Stomach (tissue), 9 donors: ENCODE data around the gene SLC66A1. TPM values are rescaled to one million over a fixed set of nuclear protein-coding genes. Genes with fewer than 3 reads are reported as not detected.

Experiments used
- DNase-seq, 2 donors: peaks; one replicate each; pipeline versions ENCODE4 v3.0.0 to v3.0.0-alpha.2; 2013 to 2019
- H3K27ac ChIP-seq, 5 donors: fragments of 200-600 bp in 4 of 5; sonication (generic) in 4 of 5; one replicate each; pipeline ENCODE4 v1.5.1; 2013 to 2019; ENCODE audit warnings: mild to moderate bottlenecking in 1 of 5, moderate library complexity in 1 of 5
- H3K27me3 ChIP-seq, 3 donors: fragments of 200-600 bp; sonication (generic); one replicate each; pipeline ENCODE4 v1.5.1; 2017 to 2019; ENCODE audit warnings: mixed run types in 1 of 3
- H3K36me3 ChIP-seq, 4 donors: fragments of 200-600 bp; sonication (generic); 1 replicate in 3 of 4; 2 replicates in 1 of 4; pipeline ENCODE4 v1.5.1; 2016 to 2019
- H3K4me1 ChIP-seq, 4 donors: fragments of 200-600 bp; sonication (generic); one replicate each; pipeline ENCODE4 v1.5.1; 2016 to 2019
- H3K4me3 ChIP-seq, 4 donors: fragments of 200-600 bp; sonication (generic) in 3 of 4; one replicate each; pipeline ENCODE4 v1.5.1; 2016 to 2019; ENCODE audit warnings: mild to moderate bottlenecking in 1 of 4
- H3K9me3 ChIP-seq, 4 donors: fragments of 200-600 bp; sonication (generic); one replicate each; pipeline ENCODE4 v1.5.1; 2016 to 2019
- CTCF ChIP-seq, 7 experiments: fragments of 450-650 bp in 4 of 7; fragments of 200-600 bp in 3 of 7; sonication (generic) in 3 of 7; IDR thresholded peaks; one replicate each; pipeline ENCODE4 v1.5.1; 2016 to 2019; ENCODE audit warnings: antibody characterized with exemption in 7 of 7, control low read depth in 2 of 7, mild to moderate bottlenecking in 1 of 7
- EP300 ChIP-seq: sonication (generic); formaldehyde crosslinking; IDR thresholded peaks from one replicate; pipeline ENCODE4 v1.6.1; 2017; ENCODE audit warnings: antibody characterized with exemption
- POLR2A ChIP-seq, 4 donors: fragments of 450-650 bp; IDR thresholded peaks; one replicate each; pipeline ENCODE4 v1.6.1; 2016; ENCODE audit warnings: antibody characterized with exemption in 4 of 4, control low read depth in 2 of 4, mild to moderate bottlenecking in 1 of 4, moderate library complexity in 1 of 4
- POLR2AphosphoS5 ChIP-seq, 3 donors: sonication (generic); formaldehyde crosslinking; IDR thresholded peaks; one replicate each; pipeline ENCODE4 v1.6.1; 2016; ENCODE audit warnings: antibody characterized with exemption in 3 of 3
- WGBS, 5 donors: extraction: QIAGEN DNeasy Blood & Tissue Kit in 3 of 5; methylation state at CpG; one replicate each; pipeline versions ENCODE4 v1.1.5 to v1.1.7; 2013 to 2018; 5-methylcytosine and 5-hydroxymethylcytosine counted together
- intact Hi-C: fragments of 100-400 bp; cut with DNase I; formaldehyde crosslinking; loops from one replicate; pipeline ENCODE4 v1.15.1; 2023; ENCODE audit warnings: low total_unique reads
- polyA plus RNA-seq, 3 donors: library from polyadenylated mRNA; stranded (reverse); fragments of 200-250 nt; gene quantifications; one replicate each; pipeline ENCODE4 v1.2.3, GENCODE V29; 2013
- total RNA-seq, 5 donors: library from RNA; depleted of rRNA; stranded (reverse); fragments of >200 nt; gene quantifications; one replicate each; pipeline versions ENCODE4 v1.1.0 to v1.2.3, GENCODE V29; 2014 to 2016
- donor health status: healthy with polysubstance abuse.
- donor health status: Bipolar disorder and iron deficiency.
- donor health status: healthy.

The SLC66A1 gene
- total and polyA plus RNA-seq, 8 donors: 1.8 to 14.5 (median 10.6) TPM

DNA sequence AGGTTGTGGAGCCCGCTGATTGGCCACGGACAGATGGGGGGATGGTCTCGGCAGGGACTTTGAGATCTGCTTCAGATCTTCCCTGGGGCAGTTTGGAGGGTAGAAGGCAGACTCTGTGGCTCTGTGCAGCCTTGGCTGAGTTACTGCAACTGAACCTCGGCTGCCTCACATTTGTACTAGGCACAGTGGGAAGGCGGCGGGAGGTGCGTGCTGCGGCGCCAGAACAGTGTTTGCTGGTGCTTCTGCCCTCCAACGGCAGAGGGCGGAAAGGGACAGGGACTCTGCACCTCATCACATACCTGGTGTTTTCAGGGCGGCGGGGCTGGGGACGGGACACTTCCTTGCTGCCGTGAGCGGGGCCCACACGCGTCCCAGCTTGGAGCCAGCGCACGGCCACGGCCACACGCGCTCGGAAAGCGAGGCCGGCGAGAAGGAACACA, 26.2 kb downstream of the SLC66A1 start:
- no peak for TF ChIP-seq EP300
- peak in 1 of 7 experiments; percentile 15 for TF ChIP-seq CTCF (IDR thresholded peaks at IDR 0.05)
- Histone ChIP-seq H3K36me3 (peaks cover 40 to 68% (median 60%) of the 10 kb centered on the region in 4 donors), H3K4me3 (no peak overlapping the region), H3K27me3 (no peaks in the 10 kb centered on the region), H3K4me1 (peaks cover 0 to 19% (median 13%) of the 10 kb centered on the region in 4 donors), H3K27ac (no peak overlapping the region), H3K9me3 (no peaks in the 10 kb centered on the region)
- intact Hi-C loops: no loop called here
- 78 to 90% (median 85%) methylated on average over 23 to 27 of the region's 27 CpGs for WGBS, 5 donors
- DNase-seq: peak in 1 of 2 donors; percentile 63

GRCh38 chr1:19339214-19339861, 27.2 kb downstream of the SLC66A1 start:
- H3K36me3 ChIP-seq: peaks cover 50 to 78% (median 70%) of the 10 kb centered on the region in 4 donors
- no peak for DNase-seq
- no peak overlapping the region for H3K4me3 ChIP-seq
- TF ChIP-seq POLR2A (IDR thresholded peaks at IDR 0.05) (no peak), POLR2AphosphoS5 (IDR thresholded peaks at IDR 0.05) (no peak), CTCF (IDR thresholded peaks at IDR 0.05) (no peak), EP300 (no peak)
- intact Hi-C loops: no loop called here
- H3K9me3 ChIP-seq: no peaks in the 10 kb centered on the region
- H3K4me1 ChIP-seq: peaks cover 0 to 27% (median 18%) of the 10 kb centered on the region in 4 donors
- WGBS, 5 donors: 86 to 92% (median 91%) methylated on average over 17 to 19 of the region's 19 CpGs
- no peaks in the 10 kb centered on the region for H3K27me3 ChIP-seq
- H3K27ac ChIP-seq: no peak overlapping the region

- Histone ChIP-seq H3K27ac (no peak overlapping the region), H3K9me3 (no peaks in the 10 kb centered on the region), H3K27me3 (no peaks in the 10 kb centered on the region), H3K4me1 (peaks cover 3 to 38% (median 26%) of the 10 kb centered on the region in 4 donors), H3K36me3 (peaks cover 61 to 89% (median 82%) of the 10 kb centered on the region in 4 donors), H3K4me3 (no peak overlapping the region)
- intact Hi-C loops: loop anchor here (10.0 kb wide), 1 partner anchor 314 kb away; no protein-coding TSS in a partner anchor
- no peak for TF ChIP-seq CTCF (IDR thresholded peaks at IDR 0.05)
- no peak for TF ChIP-seq POLR2A (IDR thresholded peaks at IDR 0.05)
- no peak for TF ChIP-seq EP300
- no peak for TF ChIP-seq POLR2AphosphoS5 (IDR thresholded peaks at IDR 0.05)
- DNase-seq: no peak
- 90 to 97% (median 95%) methylated on average over 14 of the region's 14 CpGs for WGBS, 5 donors
These were observed 28.3 kb downstream of the SLC66A1 start for GRCh38 chr1:19340387-19340937.

- no peak overlapping the region for H3K4me3 ChIP-seq
- no peaks in the 10 kb centered on the region for H3K27me3 ChIP-seq
- peak; percentile 74 to 85 for DNase-seq
- H3K4me1 ChIP-seq: peaks cover 3 to 43% (median 26%) of the 10 kb centered on the region in 4 donors
- H3K9me3 ChIP-seq: no peaks in the 10 kb centered on the region
- peak overlapping the region in 2 of 5 donors; percentile 4 to 41 for H3K27ac ChIP-seq
- intact Hi-C loops: loop anchor here (10.0 kb wide), 1 partner anchor 313 kb away; no protein-coding TSS in a partner anchor
- 61 to 65% (median 64%) methylated on average over 22 to 25 of the region's 25 CpGs for WGBS, 5 donors
- peak in 5 of 7 experiments; percentile 67 to 95 (median 82) for TF ChIP-seq CTCF (IDR thresholded peaks at IDR 0.05)
- no peak for TF ChIP-seq EP300
- TF ChIP-seq POLR2A (IDR thresholded peaks at IDR 0.05): no peak
- peak in 1 of 3 donors; percentile 31 for TF ChIP-seq POLR2AphosphoS5 (IDR thresholded peaks at IDR 0.05)
- H3K36me3 ChIP-seq: peaks cover 63 to 93% (median 86%) of the 10 kb centered on the region in 4 donors
These were observed 29.3 kb downstream of the SLC66A1 start for GRCh38 chr1:19341201-19342061.
